Endometrial microvascular endothelial cells (primary cell): ENCODE results near the gene ANLN. TPM values are rescaled to one million over a fixed set of nuclear protein-coding genes. Genes with fewer than 3 reads are reported as not detected.

Source experiments
- in situ Hi-C: cut with HindIII; loops from 2 replicates; pipeline ENCODE4 v1.10.0; 2017; ENCODE audit warnings: low sequenced_read_pairs, low pct_unique_long_range_greater_than_20kb; ENCODE audit errors: inconsistent ontology term
- total RNA-seq: library from RNA; depleted of rRNA; stranded (reverse); fragments of >200 nt; gene quantifications from one replicate; pipeline ENCODE4 v1.2.3, GENCODE V29; 2015; ENCODE audit errors: inconsistent ontology term

ANLN gene
- total RNA-seq, 1 donor from 2014 or later = 327 TPM

DNA sequence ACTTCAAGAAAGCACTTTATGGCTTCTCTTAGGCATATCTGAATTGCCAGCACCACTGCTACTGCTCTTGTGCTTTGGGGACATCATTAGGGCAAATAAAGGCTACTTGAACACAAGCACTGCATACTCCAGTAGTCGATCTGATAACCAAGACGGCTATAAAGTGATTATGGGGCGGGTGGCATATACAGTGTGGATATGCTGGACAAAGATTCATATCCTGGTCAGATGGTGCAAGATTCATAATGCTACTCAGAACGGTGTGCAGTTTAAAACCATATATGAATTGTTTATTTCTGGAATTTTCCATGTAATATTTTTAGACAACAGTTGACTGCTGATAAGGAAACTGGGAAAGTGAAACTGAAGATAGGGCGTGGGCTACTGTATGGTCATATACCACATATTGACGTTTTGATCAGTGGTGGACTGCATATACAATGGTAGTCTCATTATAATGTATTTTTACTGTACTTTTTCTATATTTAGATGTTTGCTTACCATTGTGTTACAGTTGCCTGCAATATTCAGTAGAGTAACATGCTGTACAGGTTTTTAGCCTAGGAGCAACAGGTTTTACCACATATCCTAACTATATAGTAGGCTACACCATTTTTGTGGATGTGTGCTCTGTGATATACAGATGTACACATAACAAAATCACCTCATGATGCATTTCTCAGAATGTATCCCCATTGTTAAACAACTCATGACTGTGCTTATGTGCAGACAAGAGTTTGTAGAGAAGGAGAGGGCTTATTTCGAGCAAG is 15.2 kb downstream of the ANLN start:
- in situ Hi-C loops = no loop called here

DNA sequence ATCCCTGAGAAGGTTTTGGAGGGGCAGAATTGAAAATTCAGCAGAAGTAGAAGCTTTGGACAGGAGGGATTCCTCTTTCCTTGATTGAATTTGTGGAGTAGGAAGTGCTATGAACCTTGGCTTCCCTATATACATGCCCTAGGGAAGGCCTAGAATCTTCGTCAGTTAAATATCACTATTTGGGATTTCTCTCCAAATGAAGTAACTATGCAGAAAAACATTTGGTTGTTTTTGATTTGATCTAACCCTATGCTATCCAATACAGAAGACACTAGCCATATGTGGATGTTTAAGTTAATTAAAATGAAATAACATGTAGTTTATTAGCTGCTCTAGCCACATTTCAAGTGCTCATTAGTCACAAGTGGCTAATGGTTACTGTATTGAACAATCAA is 15.7 kb downstream of the ANLN start:
- in situ Hi-C loops = no loop called here

DNA sequence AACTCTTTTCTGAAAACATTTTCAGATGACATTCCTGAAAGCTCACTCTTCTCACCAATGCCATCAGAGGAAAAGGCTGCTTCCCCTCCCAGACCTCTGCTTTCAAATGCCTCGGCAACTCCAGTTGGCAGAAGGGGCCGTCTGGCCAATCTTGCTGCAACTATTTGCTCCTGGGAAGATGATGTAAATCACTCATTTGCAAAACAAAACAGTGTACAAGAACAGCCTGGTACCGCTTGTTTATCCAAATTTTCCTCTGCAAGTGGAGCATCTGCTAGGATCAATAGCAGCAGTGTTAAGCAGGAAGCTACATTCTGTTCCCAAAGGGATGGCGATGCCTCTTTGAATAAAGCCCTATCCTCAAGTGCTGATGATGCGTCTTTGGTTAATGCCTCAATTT is 16.5 kb downstream of the ANLN start:
- in situ Hi-C loops = no loop called here

DNA sequence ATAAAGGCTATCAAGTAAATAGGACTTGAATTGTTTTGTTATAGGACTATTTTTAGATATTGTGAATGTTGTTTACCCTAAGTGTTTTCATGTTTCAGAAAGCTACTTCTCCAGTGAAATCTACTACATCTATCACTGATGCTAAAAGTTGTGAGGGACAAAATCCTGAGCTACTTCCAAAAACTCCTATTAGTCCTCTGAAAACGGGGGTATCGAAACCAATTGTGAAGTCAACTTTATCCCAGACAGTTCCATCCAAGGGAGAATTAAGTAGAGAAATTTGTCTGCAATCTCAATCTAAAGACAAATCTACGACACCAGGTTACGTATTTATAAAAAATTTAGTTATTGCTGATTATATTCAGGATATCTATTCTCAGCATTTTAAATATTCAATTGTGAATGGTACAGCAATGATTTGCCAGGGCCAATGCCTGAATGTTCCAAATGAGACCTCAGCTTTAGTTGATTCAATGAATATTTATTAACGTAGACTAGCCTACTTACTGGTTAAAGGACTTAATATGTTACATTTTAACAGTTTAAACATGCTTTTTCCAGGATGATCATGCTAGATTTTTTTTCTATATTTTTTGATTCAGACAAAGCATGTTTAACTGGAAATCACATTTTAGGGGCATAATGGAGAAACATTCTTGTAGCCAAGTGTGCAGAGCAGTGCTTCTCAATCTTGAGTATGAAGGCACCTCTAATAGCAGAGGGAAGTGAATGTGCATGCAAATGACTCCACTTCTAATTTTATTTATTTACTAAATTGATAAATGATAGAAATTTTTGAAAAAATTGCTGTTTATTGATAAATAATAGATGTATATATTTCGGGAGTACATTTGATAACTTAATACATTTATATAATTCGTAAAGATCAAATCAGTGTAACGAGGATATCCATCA is 18.2 kb downstream of the ANLN start:
- in situ Hi-C loops = no loop called here

DNA sequence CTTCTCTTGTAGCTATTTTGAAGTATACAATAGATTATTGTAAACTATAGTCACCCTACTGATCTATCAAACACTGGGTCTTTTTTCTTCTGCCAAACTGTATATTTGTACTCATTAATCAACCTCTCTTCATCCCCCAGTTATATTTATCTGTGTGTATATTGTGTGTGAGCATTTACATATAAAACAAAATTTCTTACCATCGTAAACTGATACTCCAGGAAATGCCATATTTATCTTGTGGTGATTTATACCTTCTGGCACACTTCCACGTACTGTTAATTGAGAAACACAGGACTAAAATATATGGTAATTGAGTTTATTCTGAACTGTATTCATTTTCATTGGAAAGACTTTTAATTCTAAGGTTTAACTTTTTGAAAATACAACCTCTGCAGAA is 18.9 kb downstream of the ANLN start:
- in situ Hi-C loops = no loop called here

DNA sequence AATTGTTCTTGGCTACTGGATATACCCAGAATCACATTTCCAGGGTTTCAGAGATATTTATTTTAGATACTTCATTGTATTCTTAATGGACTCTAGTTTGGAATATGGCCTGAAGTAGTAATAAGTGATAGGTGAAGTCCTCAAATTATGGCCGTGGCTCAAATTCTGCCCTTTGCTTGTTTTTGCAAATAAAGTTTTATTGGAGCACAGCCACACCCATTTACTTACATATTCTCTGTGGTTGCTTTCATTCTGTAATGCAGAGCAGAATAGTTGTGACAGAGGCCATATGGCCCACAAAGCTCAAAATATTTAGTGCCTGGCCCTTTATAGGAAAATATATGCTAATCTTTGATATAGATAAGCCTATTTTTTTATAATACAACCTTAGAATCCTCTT is 19.5 kb downstream of the ANLN start:
- in situ Hi-C loops = no loop called here

DNA sequence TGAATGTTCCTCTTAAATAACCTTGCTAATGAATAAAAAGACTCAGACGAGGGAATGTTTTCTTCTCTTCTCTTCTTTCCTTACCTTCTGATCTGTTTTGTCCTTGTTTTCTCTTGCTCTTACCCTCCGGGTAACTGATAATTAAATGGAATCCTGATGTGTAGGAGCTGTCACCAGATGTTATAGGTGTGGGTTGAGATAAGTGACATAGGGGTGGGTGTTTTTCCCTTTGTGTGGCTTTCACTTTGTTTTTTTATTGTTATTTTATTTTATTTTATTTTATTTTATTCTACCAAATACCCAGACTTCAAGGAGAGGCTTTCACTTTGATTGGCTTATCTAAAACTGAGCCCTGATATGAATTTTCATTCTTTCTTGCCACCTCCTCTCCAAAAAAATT is 25.5 kb downstream of the ANLN start:
- in situ Hi-C loops = no loop called here

DNA sequence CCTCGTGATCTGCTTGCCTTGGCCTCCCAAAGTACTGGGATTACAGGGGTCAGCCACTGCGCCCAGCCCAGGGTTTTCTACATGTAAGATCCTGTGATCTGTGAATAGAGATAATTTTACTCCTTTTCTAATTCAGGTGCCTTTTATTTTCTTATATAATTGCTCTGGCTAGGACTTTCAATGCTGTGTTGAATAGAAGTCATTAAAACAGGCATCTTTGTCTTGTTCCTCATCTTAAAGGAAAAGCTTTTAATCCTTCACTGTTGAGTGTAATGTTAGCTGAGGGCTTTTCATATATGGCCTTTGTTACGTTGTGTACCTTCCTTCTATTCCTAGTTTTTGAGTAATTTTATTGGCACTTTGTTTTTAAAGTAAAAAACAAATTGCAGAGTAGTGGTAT is 26.6 kb downstream of the ANLN start:
- in situ Hi-C loops = no loop called here

DNA sequence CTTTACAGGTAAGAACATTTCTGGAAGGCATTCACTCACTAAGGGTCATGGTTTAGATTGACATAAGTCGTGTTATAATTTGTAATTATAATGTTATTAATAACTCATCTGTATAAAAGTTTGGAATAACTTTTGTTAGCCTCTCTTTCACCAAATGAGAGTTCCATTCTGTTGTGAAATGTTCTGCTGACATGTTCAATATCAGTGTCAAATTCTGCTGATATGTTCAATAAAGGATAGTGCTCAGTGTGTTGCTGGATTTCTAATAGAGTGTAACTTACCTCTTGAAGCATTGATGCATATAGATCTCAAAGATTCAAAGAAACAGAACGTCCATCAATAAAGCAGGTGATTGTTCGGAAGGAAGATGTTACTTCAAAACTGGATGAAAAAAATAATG is 30.6 kb downstream of the ANLN start:
- in situ Hi-C loops = no loop called here

DNA sequence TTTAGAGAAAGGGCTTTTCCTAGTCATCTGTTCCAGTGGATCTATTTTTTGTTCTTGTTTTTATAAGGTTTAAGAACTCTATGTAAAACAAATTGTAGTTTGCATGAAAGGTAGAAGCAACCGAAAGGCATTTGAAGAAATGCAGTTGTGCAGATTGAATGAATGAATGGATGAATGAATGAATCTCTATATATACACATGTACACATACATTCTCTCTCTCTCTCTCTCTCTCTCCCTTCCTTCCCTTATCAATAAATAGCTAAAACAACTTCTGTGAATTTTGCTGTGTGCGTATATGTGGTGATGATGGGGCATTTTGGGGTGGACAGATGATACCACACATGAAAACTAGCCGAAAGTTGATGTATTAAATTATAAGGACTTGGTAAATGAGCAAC is 32.4 kb downstream of the ANLN start:
- in situ Hi-C loops = no loop called here

DNA sequence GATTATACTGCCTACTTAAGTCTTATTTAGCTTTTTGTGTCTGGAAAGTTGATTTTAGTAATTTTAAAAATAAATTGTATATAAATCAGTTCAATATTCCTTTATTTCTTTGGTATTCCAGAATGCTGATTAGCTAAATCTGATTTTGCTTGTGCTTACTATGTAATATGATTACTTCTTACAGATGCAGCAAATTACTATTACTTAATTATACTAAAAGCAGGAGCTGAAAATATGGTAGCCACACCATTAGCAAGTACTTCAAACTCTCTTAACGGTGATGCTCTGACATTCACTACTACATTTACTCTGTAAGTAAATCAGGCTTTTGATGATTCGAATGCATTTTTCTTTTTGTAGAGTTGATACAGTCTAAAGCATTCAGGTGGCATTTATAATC is 34.0 kb downstream of the ANLN start:
- in situ Hi-C loops = no loop called here

DNA sequence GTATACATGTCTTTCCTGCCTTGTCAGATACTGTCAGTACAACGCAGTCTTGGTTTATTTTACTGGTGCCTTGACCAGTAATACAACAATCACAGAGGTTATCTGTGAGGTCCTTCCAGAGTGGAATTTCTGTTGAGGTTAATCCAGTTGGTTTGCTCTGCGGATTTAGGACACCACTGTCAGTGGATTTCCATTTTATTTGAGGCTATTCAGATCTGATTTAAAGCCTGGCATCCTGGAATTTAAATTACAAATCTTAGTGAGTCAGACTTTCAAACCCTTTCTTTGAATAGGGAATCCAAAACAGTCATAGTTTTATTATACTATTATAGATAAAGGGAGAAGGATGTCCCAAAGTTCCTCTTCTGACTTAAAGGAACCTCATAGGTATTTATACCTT is 40.5 kb downstream of the ANLN start:
- in situ Hi-C loops = no loop called here

DNA sequence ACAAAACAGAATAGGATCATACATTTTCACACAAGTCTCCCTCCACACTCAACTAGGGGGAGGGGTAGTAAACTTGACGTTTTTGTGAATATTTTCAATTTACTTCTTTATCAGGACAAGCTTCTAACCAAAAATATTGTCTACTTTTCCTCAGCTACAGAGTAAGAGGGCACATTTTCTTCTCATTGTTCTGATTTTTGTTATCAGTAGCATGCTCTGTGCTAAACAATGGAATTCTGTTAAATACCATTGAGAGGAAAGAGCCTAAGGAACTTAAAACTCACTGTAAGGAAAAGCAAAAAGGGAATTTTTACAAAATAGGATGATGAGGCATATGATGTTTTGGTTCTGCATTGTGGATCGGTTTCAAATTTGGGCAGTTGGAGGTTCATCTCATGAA is 41.2 kb downstream of the ANLN start:
- in situ Hi-C loops = no loop called here

DNA sequence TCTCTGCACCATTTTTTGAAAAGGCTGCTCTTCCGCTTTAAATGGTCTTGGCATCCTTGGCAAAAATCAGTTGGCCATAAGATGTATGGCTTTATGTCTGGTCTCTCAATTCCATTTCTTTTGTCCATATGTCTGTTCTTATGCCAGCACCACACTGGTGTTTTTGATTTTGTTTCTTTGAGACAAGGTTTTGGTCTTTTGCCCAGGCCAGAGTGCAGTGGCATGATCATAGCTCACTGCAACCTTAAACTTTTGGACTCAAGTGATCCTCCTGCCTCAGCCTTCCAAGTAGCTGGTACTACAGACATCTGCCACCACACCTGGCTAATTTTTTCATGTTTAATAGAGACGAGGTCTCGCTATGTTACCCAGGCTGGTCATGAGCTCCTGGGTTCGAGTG is 48.5 kb downstream of the ANLN start:
- in situ Hi-C loops = no loop called here

DNA sequence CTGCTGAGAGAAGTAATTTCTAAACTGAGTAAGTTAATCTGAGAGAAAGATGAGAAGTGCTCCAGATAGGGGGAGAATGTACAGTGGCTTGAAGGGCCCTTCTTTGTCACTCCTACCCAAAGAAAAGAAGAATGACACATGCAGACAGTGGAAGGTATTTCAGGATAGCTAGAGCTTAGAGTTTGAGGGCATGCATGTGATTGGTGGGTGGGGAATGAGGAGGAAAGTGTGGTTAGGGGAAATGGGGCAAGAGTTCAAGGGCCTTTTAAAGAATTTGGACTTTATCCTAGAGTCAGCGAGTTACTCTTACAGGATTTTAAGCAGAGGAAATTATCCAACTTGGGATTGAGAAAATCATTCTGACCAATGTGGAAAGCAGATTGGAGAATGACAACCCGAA is 50.0 kb downstream of the ANLN start:
- in situ Hi-C loops = no loop called here

DNA sequence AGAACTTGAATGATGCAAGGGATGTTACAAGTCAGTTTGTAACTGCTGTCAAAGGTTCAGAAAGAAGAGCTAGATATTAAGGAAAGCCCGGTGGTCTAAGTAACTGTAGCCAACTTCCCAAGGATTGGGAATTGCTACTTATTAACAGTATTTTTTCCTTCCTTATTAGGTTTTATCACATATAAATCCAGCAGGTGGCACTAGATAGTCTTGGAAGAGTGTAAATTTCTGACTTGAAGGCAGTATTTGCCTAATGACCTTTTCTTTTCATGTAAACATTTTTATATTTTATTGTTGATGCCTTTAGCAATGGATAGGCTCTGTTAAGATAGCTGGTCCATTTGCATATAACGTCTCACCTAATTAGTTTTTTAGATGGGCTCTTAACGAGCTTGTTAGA is 51.2 kb downstream of the ANLN start:
- in situ Hi-C loops = no loop called here

DNA sequence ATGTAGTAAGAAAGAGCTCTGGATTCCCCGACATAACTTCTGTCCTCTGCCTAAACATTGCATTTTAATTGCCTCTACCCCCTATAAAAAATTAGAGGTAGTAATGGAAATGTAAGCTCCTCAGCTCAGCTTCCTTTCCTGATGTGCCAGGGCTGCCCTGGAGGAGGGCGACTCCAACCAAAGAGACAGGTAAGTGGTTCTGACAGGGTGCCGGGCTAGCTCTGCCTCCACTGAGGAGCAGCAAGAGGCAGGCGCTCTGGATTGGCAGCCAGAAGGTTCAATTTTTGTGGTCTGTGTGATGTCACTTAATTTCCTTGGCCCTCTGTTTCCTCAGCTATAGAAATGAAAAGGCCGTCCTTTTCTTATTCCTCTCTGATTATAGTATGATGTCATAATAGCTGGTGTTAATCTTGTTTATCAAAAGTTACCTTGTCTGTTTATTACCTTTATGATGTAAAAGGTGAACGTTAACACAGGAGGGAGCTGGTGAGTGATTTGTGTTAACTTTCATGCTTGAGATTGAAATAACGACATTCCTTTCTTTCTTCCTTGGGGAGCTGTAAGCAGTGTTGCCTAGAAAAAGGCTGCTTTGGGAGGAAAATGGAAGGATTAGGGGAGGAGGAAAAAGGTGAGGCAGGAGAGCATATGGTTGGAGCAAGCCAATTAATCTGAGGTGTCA is 51.8 kb downstream of the ANLN start:
- in situ Hi-C loops = no loop called here

DNA sequence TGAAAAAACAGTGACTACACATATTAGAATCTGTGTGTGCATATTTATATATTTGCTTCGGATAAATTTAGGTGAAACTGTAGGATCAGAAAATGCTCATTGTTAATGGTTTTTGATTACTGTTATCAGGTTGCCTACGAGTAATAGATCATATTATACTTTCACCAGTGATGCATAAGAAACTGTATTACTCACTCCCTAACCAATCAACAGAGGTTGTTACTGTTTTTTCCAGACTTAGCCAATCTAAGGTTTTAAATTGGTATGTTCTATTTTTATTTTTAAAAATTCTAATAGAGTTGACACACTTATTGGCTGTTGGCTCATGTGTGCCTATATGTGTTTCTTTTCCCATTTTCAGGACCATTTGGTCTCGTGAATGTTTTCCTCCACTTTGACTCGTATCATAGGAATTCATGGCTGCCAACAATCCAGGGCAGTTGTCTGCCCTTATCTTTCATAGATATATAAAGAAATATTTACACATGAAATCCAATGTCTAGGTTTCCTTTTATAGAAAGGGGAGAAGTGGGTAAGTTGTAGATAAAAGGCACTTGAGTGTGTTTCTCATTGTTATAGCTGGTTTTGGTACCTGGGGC is 59.2 kb downstream of the ANLN start:
- in situ Hi-C loops = no loop called here

DNA sequence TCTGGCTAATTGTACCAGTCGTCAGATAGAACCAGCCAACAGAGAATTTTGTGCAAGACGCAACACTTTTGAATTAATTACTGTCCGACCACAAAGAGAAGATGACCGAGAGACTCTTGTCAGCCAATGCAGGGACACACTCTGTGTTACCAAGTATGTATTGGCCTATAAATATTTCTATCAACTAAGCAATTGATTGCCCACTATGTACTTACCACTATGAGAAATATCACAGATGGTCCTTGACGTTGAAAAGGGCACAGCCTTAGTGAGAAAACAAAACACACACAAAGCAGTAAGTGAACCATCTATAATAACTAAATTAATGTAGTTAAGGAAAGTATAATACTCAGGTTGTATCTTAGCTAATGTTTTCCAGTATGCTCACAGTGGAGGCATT is 60.0 kb downstream of the ANLN start:
- in situ Hi-C loops = no loop called here
